ENCODE data around the gene TIAM2. TPM values are rescaled to one million over a fixed set of nuclear protein-coding genes. Genes with fewer than 3 reads are reported as not detected.

TIAM2 gene
- total and polyA plus RNA-seq, 2 experiments from 2014 or later: 14.2 to 24.4 TPM

DNA sequence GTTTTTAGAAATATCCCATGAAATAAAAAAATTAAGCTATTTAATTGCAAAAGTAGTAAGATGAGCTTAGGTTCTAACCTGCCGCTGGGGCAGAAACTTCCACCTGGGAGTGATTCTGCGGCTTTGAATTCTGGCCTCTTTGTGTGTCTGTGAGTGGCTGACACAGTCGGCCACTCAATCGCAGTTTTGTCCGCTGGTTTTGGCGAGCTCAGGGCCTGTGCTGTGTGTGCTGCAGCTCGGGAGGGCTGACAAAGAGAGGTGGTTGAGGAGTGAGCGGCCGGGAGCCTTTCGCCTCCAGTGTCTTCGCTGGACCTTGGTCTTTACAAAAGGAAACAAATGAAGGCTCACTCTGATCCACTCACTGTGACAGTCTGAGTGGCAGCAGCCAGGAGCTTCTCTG is 128.4 kb downstream of the TIAM2 start:
- H3K27ac ChIP-seq (ENCODE audit: low read depth): peak overlapping the region; percentile 33; the same call in 1 of the 2 replicates
- peaks cover 41% of the 10 kb centered on the region for H3K4me1 ChIP-seq (ENCODE audit: insufficient read depth)
- no peaks in the 10 kb centered on the region for H3K27me3 ChIP-seq (ENCODE audit: insufficient read depth)
- Mint-ChIP-seq H3K36me3 (ENCODE audit: low read depth) (peaks cover 14% of the 10 kb centered on the region; the same call in 2 of the 3 replicates), H3K4me1 (peaks cover 49% of the 10 kb centered on the region), H3K4me3 (no peak overlapping the region), H3K9me3 (0 out of 3 replicates have a peak, but pooled peaks cover 2% of the 10 kb centered on the region), H3K27me3 (ENCODE audit: insufficient read depth, low read depth, poor library complexity) (peaks cover 12% of the 10 kb centered on the region), H3K27ac (peak overlapping the region; percentile 73; the same call in 1 of the 2 replicates)
- H3K4me2 ChIP-seq: no peak overlapping the region
- no peaks in the 10 kb centered on the region for H3K36me3 ChIP-seq (ENCODE audit: insufficient read depth)
- TF ChIP-seq ZNF114 (CRISPR knock-in tag; IDR thresholded peaks at IDR 0.05) (no peak), EZH2phosphoT487 (IDR thresholded peaks at IDR 0.05; ENCODE audit: unreplicated experiment) (no peak), CTCF (conservative IDR thresholded peaks at IDR 0.05; ENCODE audit: low read depth in 2 of 2) (no peak), STAT1 (IDR thresholded peaks at IDR 0.05; ENCODE audit: unreplicated experiment) (no peak), NANOG (IDR thresholded peaks at IDR 0.05; ENCODE audit: borderline replicate concordance) (no peak), POLR2AphosphoS5 (IDR thresholded peaks at IDR 0.05; ENCODE audit: low read depth) (no peak)
- peak; percentile 27 for DNase-seq (ENCODE audit: low spot score)
- no peak overlapping the region for H3K4me3 ChIP-seq
- no peaks in the 10 kb centered on the region for H3K9me2 ChIP-seq (ENCODE audit: insufficient read depth)
- H3F3A ChIP-seq (replicated peaks; ENCODE audit: low read depth): peaks cover 4% of the 10 kb centered on the region; the same call in 1 of the 2 replicates
- ATAC-seq: no peak
- no peaks in the 10 kb centered on the region for H4K20me1 ChIP-seq (replicated peaks; ENCODE audit: insufficient read depth)
- no peak overlapping the region for H2AFZ ChIP-seq
- H3K79me2 ChIP-seq (replicated peaks; ENCODE audit: insufficient read depth): no peaks in the 10 kb centered on the region

GRCh38 chr6:155125906-155126305 is 130.8 kb downstream of the TIAM2 start:
- Histone ChIP-seq H3K4me2 (no peak overlapping the region), H3K9me2 (ENCODE audit: insufficient read depth) (no peaks in the 10 kb centered on the region), H3K27ac (ENCODE audit: low read depth) (no peak overlapping the region), H3F3A (replicated peaks; ENCODE audit: low read depth) (0 out of 2 replicates have a peak, but pooled peaks cover 4% of the 10 kb centered on the region), H3K27me3 (ENCODE audit: insufficient read depth) (no peaks in the 10 kb centered on the region), H3K4me3 (no peak overlapping the region), H3K4me1 (ENCODE audit: insufficient read depth) (peaks cover 30% of the 10 kb centered on the region), H4K20me1 (replicated peaks; ENCODE audit: insufficient read depth) (no peaks in the 10 kb centered on the region), H3K36me3 (ENCODE audit: insufficient read depth) (no peaks in the 10 kb centered on the region), H2AFZ (no peak overlapping the region), H3K79me2 (replicated peaks; ENCODE audit: insufficient read depth) (no peaks in the 10 kb centered on the region)
- Mint-ChIP-seq H3K4me3 (no peak overlapping the region), H3K9me3 (no peaks in the 10 kb centered on the region), H3K27me3 (ENCODE audit: insufficient read depth, low read depth, poor library complexity) (peaks cover 12% of the 10 kb centered on the region), H3K4me1 (peaks cover 36% of the 10 kb centered on the region), H3K27ac (no peak overlapping the region), H3K36me3 (ENCODE audit: low read depth) (peaks cover 15% of the 10 kb centered on the region)
- no peak for DNase-seq (ENCODE audit: low spot score)
- ATAC-seq: no peak
- no peak for TF ChIP-seq EZH2 (IDR thresholded peaks at IDR 0.05; ENCODE audit: low read depth, unreplicated experiment)
- TF ChIP-seq, protein P1, sequence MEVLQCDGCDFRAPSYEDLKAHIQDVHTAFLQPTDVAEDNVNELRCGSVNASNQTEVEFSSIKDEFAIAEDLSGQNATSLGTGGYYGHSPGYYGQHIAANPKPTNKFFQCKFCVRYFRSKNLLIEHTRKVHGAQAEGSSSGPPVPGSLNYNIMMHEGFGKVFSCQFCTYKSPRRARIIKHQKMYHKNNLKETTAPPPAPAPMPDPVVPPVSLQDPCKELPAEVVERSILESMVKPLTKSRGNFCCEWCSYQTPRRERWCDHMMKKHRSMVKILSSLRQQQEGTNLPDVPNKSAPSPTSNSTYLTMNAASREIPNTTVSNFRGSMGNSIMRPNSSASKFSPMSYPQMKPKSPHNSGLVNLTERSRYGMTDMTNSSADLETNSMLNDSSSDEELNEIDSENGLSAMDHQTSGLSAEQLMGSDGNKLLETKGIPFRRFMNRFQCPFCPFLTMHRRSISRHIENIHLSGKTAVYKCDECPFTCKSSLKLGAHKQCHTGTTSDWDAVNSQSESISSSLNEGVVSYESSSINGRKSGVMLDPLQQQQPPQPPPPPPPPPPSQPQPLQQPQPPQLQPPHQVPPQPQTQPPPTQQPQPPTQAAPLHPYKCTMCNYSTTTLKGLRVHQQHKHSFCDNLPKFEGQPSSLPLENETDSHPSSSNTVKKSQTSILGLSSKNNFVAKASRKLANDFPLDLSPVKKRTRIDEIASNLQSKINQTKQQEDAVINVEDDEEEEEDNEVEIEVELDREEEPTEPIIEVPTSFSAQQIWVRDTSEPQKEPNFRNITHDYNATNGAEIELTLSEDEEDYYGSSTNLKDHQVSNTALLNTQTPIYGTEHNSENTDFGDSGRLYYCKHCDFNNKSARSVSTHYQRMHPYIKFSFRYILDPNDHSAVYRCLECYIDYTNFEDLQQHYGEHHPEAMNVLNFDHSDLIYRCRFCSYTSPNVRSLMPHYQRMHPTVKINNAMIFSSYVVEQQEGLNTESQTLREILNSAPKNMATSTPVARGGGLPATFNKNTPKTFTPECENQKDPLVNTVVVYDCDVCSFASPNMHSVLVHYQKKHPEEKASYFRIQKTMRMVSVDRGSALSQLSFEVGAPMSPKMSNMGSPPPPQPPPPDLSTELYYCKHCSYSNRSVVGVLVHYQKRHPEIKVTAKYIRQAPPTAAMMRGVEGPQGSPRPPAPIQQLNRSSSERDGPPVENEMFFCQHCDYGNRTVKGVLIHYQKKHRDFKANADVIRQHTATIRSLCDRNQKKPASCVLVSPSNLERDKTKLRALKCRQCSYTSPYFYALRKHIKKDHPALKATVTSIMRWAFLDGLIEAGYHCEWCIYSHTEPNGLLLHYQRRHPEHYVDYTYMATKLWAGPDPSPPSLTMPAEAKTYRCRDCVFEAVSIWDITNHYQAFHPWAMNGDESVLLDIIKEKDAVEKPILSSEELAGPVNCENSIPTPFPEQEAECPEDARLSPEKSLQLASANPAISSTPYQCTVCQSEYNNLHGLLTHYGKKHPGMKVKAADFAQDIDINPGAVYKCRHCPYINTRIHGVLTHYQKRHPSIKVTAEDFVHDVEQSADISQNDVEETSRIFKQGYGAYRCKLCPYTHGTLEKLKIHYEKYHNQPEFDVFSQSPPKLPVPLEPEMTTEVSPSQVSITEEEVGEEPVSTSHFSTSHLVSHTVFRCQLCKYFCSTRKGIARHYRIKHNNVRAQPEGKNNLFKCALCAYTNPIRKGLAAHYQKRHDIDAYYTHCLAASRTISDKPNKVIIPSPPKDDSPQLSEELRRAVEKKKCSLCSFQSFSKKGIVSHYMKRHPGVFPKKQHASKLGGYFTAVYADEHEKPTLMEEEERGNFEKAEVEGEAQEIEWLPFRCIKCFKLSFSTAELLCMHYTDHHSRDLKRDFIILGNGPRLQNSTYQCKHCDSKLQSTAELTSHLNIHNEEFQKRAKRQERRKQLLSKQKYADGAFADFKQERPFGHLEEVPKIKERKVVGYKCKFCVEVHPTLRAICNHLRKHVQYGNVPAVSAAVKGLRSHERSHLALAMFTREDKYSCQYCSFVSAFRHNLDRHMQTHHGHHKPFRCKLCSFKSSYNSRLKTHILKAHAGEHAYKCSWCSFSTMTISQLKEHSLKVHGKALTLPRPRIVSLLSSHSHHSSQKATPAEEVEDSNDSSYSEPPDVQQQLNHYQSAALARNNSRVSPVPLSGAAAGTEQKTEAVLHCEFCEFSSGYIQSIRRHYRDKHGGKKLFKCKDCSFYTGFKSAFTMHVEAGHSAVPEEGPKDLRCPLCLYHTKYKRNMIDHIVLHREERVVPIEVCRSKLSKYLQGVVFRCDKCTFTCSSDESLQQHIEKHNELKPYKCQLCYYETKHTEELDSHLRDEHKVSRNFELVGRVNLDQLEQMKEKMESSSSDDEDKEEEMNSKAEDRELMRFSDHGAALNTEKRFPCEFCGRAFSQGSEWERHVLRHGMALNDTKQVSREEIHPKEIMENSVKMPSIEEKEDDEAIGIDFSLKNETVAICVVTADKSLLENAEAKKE (CRISPR knock-in tag; IDR thresholded peaks at IDR 0.05): no peak
- no peak for TF ChIP-seq EZH2phosphoT487 (IDR thresholded peaks at IDR 0.05; ENCODE audit: unreplicated experiment)
- TF ChIP-seq ZNF331 (CRISPR knock-in tag; IDR thresholded peaks at IDR 0.05; ENCODE audit: low read depth): no peak
- no peak for TF ChIP-seq NANOG (IDR thresholded peaks at IDR 0.05; ENCODE audit: borderline replicate concordance)
- TF ChIP-seq POLR2AphosphoS5 (IDR thresholded peaks at IDR 0.05; ENCODE audit: low read depth): no peak
- TF ChIP-seq ZNF114 (CRISPR knock-in tag; IDR thresholded peaks at IDR 0.05): no peak
- TF ChIP-seq, protein P2, sequence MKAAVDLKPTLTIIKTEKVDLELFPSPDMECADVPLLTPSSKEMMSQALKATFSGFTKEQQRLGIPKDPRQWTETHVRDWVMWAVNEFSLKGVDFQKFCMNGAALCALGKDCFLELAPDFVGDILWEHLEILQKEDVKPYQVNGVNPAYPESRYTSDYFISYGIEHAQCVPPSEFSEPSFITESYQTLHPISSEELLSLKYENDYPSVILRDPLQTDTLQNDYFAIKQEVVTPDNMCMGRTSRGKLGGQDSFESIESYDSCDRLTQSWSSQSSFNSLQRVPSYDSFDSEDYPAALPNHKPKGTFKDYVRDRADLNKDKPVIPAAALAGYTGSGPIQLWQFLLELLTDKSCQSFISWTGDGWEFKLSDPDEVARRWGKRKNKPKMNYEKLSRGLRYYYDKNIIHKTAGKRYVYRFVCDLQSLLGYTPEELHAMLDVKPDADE (IDR thresholded peaks at IDR 0.05): no peak
